ENCODE measurements around the gene IQCC.

DNA sequence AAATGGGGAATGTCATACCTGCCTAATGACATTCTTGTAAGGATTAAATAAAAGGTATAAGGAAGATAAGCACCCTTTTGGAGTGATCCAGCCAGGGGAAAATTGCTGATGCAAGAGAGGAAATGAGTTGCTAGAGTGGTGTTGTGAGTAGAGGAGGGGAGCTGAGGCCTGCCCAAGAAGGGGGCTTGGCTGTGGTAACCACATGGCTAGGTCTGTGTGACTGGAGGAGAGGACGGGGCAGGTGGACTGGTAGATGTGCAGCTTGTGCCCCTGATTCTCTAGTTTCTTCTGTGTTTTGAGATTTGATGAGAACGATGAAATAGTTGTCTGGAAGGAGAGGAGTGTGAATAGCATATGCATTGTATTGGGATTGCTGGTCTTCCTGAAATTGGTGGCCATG lies 19.4 kb upstream of the IQCC start:
- TF ChIP-seq YY1 (IDR thresholded peaks at IDR 0.05; ENCODE audit: insufficient read depth, insufficient read length) (no peak), SUZ12 (IDR thresholded peaks at IDR 0.05; ENCODE audit: extremely low read depth, insufficient read depth, insufficient read length) (no peak)
